ENCODE results near the gene HSDL2. TPM values are rescaled to one million over a fixed set of nuclear protein-coding genes. Genes with fewer than 3 reads are reported as not detected.
A peak's percentile ranks its signal among the peaks of the same experiment; 100 is the strongest.

Gene HSDL2
- total RNA-seq, 4 donors from 2014 or later = 43.0 to 66.5 (median 60.9) TPM

- Histone ChIP-seq H3K27me3 (no peaks in the 10 kb centered on the region), H3K27ac (no peak overlapping the region), H3K36me3 (peaks cover 0 to 25% of the 10 kb centered on the region in 2 donors), H3K4me3 (no peak overlapping the region), H3K4me1 (peaks cover 0 to 18% (median 0%) of the 10 kb centered on the region in 3 donors), H3K9me3 (no peaks in the 10 kb centered on the region)
- 100% methylated on average over 1 of the region's 2 CpGs; no CpG with 5 or more reads in 1 of the 2 donors for WGBS, 2 donors (ENCODE audit: low coverage in 1 of 2)
- no peak for ATAC-seq
- no peak for TF ChIP-seq POLR2A (IDR thresholded peaks at IDR 0.05)
- no peak for TF ChIP-seq EP300 (IDR thresholded peaks at IDR 0.05)
- no peak for TF ChIP-seq POLR2AphosphoS5 (IDR thresholded peaks at IDR 0.05)
Observed at GRCh38 chr9:112446080-112446479, 66.2 kb downstream of the HSDL2 start.

GRCh38 chr9:112446526-112446925 lies 66.6 kb downstream of the HSDL2 start:
- no peak overlapping the region for H3K4me3 ChIP-seq
- H3K9me3 ChIP-seq = no peaks in the 10 kb centered on the region
- peak overlapping the region in 1 of 4 donors; percentile 35 for H3K27ac ChIP-seq
- H3K4me1 ChIP-seq = peaks cover 0 to 18% (median 0%) of the 10 kb centered on the region in 3 donors
- ATAC-seq = no peak
- peaks cover 0 to 23% of the 10 kb centered on the region in 2 donors for H3K36me3 ChIP-seq
- no peaks in the 10 kb centered on the region for H3K27me3 ChIP-seq
- no peak for TF ChIP-seq CTCF (IDR thresholded peaks at IDR 0.05)
- 83% methylated on average over 2 of the region's 2 CpGs; no CpG with 5 or more reads in 1 of the 2 donors for WGBS, 2 donors (ENCODE audit: low coverage in 1 of 2)

- TF ChIP-seq CTCF (IDR thresholded peaks at IDR 0.05) = no peak
- no peak for TF ChIP-seq EP300 (IDR thresholded peaks at IDR 0.05)
- TF ChIP-seq POLR2AphosphoS5 (IDR thresholded peaks at IDR 0.05) = peak; percentile 53
- TF ChIP-seq POLR2A (IDR thresholded peaks at IDR 0.05) = no peak
- no peaks in the 10 kb centered on the region for H3K9me3 ChIP-seq
- peak; percentile 62 for ATAC-seq
- H3K27me3 ChIP-seq = no peaks in the 10 kb centered on the region
- peaks cover 0 to 21% of the 10 kb centered on the region in 2 donors for H3K36me3 ChIP-seq
- H3K4me3 ChIP-seq = no peak overlapping the region
- peaks cover 0 to 18% (median 0%) of the 10 kb centered on the region in 3 donors for H3K4me1 ChIP-seq
- H3K27ac ChIP-seq = peak overlapping the region in 2 of 4 donors; percentile 35 to 38
- 0 to 21% methylated on average over 1 to 2 of the region's 2 CpGs for WGBS, 2 donors (ENCODE audit: low coverage in 1 of 2)
Observed at GRCh38 chr9:112447283-112447761, 67.4 kb downstream of the HSDL2 start.

DNA sequence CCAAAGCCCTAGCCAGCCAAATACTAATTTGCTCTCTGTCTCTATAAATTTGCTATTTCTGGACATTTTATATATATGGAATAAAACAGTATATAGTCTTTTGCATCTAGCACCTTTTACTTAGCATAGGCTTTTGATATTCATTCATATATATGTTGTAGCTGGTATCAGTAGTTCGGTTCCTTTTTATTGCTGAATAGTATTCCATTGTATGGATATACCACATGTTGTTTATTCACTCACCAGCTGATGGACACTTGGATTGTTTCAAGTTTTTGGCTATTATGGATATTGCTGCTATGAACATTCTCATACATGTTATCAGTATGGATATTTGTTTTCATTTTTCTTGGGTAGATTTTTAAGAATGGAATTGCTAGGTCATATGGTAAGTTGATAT lies 82.9 kb downstream of the HSDL2 start:
- Histone ChIP-seq H3K4me1 (no peaks in the 10 kb centered on the region), H3K27me3 (no peaks in the 10 kb centered on the region), H3K36me3 (peaks cover 2 to 90% of the 10 kb centered on the region in 2 donors), H3K9me3 (peaks cover 0 to 9% (median 0%) of the 10 kb centered on the region in 3 donors), H3K27ac (no peak overlapping the region), H3K4me3 (no peak overlapping the region)
- no peak for TF ChIP-seq EP300 (IDR thresholded peaks at IDR 0.05)
- no peak for TF ChIP-seq CTCF (IDR thresholded peaks at IDR 0.05)
- no peak for TF ChIP-seq POLR2AphosphoS5 (IDR thresholded peaks at IDR 0.05)
- TF ChIP-seq POLR2A (IDR thresholded peaks at IDR 0.05) = no peak
- no peak for ATAC-seq
- WGBS, 2 donors (ENCODE audit: low coverage in 1 of 2) = 100% methylated on average over 1 of the region's 1 CpG

DNA sequence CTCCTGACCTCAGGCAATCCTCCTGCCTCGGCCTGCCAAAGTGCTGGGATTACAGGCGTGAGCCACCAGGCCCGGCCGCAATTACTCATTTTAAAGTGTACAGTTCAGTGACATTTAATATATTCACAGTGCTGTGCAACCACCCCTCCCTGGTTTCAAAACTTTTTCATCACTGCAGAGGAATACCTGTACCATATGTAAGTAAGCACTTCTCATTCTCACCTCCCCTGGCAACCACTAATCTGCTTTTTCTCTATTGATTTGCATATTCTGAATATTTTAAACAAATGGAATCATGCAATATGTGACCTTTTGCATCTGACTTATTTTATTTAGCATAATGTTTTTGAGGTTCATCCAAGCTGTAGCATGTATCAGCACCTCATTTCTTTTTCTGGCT lies 85.4 kb downstream of the HSDL2 start:
- Histone ChIP-seq H3K36me3 (peaks cover 0 to 81% of the 10 kb centered on the region in 2 donors), H3K4me3 (no peak overlapping the region), H3K4me1 (no peaks in the 10 kb centered on the region), H3K27ac (no peak overlapping the region), H3K27me3 (no peaks in the 10 kb centered on the region), H3K9me3 (peaks cover 0 to 9% (median 0%) of the 10 kb centered on the region in 3 donors)
- 89 to 90% methylated on average over 3 to 4 of the region's 4 CpGs for WGBS, 2 donors (ENCODE audit: low coverage in 1 of 2)
- no peak for TF ChIP-seq POLR2AphosphoS5 (IDR thresholded peaks at IDR 0.05)
- ATAC-seq = no peak

GRCh38 chr9:112472996-112473395 lies 93.1 kb downstream of the HSDL2 start:
- no peaks in the 10 kb centered on the region for H3K4me1 ChIP-seq
- no peak for ATAC-seq
- H3K27me3 ChIP-seq = no peaks in the 10 kb centered on the region
- TF ChIP-seq EP300 (IDR thresholded peaks at IDR 0.05) = no peak
- no peak for TF ChIP-seq CTCF (IDR thresholded peaks at IDR 0.05)
- TF ChIP-seq POLR2A (IDR thresholded peaks at IDR 0.05) = no peak
- TF ChIP-seq POLR2AphosphoS5 (IDR thresholded peaks at IDR 0.05) = no peak
- peaks cover 0 to 12% (median 0%) of the 10 kb centered on the region in 3 donors for H3K9me3 ChIP-seq
- 86 to 89% methylated on average over 3 of the region's 3 CpGs for WGBS, 2 donors (ENCODE audit: low coverage in 1 of 2)
- peaks cover 0 to 55% of the 10 kb centered on the region in 2 donors for H3K36me3 ChIP-seq
- H3K4me3 ChIP-seq = no peak overlapping the region
- H3K27ac ChIP-seq = no peak overlapping the region

Data from gastroesophageal sphincter (tissue), 4 donors.